Activated CD8-positive, alpha-beta memory T cell treated with anti-CD3 and anti-CD28 coated beads for 1 hour (primary cell): ENCODE data around the gene MX1.
A peak's percentile ranks its signal among the peaks of the same experiment; 100 is the strongest.

Source experiments
- DNase-seq, 2 donors: peaks; one replicate each; pipeline ENCODE4 v3.0.0-alpha.2; 2020; ENCODE audit warnings: low read depth in 1 of 2; ENCODE audit errors: extremely low read depth in 1 of 2

Gene MX1

DNA sequence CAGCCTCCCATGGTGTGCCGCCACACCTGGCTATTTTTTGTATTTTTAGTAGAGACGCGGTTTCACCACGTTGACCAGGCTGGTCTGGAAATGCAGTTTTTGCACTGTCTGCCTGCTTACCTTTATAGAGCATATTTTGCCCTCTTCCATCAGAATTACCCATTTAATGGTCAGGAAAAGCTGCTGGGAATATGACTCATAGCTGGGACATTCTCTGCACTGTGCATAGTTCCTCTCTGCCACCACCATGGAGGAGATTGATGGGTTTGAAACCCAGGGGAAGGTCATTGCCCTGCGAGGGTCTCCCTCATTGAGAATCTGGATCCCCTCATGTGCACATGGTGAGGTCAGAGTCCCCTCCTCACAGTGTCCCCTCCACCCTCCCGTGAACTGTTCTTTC is 32.1 kb downstream of the MX1 start:
- DNase-seq: no peak

DNA sequence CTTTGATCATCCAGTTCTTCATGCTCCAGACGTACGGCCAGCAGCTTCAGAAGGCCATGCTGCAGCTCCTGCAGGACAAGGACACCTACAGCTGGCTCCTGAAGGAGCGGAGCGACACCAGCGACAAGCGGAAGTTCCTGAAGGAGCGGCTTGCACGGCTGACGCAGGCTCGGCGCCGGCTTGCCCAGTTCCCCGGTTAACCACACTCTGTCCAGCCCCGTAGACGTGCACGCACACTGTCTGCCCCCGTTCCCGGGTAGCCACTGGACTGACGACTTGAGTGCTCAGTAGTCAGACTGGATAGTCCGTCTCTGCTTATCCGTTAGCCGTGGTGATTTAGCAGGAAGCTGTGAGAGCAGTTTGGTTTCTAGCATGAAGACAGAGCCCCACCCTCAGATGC is 32.5 kb downstream of the MX1 start:
- DNase-seq: no peak

GRCh38 chr21:41459884-41460534 is 34.0 kb downstream of the MX1 start:
- no peak for DNase-seq

DNA sequence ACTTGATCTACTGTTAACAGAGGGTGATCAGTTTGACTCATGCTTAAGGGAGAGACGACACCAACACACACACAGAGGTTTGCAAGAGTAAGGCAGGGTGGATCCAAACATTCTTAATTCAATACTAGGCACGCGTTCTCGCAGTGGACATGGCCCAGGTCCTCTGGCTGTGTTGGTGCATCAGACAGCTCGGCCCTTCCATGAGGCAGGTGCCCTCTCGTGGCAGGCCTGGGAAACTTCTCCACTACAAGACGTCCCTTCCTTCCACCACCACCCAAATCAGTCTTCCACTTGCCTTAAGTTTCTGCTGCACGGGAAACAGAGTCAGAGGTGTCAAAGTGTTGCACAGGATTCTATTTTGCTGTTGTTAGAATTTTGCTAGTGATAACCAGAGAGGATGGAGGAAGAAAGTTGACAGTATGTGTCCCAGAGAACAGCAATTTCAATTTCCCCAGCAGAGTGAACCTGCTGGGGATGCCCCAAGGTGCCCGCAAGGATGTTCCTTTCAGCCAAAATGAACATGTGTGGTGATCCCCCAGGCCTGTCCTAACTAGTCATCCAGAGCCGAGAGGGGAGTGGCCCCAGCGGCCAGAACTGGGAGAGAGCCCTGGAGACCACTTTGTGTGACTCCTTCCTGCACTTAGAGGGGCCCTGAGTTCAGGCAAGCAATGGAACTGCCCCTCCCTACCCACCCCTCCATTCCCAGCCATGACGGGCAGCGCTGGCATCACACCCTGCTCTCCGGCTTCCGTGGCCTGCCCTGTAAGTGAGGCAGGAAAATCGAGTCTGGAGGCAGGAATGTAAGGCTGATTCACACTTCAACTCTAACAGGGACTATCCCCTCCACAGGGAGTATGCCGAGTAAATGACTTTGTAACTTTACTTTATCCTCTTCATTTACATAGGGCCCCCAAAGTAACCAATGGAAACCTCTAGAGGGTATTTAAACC is 34.8 kb downstream of the MX1 start:
- peak; percentile 4 to 40 for DNase-seq

DNA sequence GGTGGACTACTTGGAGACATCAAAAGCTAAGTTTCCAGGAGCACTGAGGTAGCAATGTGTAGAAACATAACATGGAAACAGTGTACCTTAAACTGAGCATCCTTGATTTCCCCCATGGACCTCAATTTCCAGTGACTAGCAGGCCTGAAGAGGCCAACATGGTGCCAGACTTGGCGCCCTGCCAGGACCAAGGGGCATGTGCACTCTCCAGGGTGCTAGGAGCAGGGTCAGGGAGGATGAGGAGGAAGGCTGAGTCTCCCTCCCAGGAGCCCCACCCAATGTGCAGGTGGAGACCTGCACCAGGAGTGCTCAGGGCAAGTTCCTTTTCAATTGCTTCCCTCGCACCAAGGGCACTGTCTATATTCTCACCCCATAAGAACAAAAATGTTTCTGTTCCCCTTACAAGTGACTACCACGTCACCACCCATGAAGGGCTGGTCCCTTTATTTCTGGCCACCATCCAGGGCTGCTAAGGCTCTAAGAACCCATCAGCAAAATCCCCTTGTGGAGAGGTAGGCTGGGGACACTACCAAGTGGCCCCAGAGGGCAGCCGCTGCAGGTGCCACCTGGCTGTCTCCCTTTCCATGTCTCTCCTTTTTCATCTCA is 39.2 kb downstream of the MX1 start:
- DNase-seq: no peak

DNA sequence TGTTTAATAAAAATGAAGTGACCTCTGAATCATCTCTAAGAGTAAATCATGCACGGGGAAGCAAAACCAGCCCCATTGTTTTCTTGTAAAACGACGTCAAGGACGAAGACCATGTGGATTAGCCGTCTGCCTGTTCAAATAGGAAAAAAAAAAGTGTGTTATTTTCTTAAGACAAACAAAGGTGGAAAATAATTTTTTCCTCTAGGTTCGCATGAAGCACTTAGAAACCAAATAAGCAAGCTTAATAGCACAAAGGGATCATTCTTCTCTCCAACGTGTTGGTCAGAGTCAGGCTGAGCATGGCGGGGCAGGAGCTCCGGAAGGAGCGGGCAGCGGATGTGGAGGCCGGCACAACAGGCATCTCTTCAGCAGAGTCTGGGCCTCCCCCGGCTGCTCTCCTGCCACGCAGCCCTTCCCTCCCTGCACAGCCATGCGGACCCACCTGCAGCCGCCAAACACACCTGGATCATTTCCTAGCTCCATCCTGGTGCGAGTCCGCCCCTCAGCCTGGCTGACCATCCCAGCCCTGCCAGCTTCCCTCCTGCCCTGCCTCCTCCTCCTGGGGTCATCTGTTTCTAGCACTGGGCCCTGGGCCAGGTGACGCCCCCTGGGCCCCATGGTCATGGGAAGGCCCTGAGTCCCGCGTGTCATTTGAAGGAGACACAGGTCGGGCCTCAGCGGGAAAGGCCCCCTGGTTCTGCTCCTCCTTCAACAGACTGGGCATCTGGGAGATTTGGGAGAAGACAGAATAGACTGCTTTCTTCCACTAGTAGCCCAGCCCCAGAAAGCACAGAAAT is 40.2 kb downstream of the MX1 start:
- no peak for DNase-seq

DNA sequence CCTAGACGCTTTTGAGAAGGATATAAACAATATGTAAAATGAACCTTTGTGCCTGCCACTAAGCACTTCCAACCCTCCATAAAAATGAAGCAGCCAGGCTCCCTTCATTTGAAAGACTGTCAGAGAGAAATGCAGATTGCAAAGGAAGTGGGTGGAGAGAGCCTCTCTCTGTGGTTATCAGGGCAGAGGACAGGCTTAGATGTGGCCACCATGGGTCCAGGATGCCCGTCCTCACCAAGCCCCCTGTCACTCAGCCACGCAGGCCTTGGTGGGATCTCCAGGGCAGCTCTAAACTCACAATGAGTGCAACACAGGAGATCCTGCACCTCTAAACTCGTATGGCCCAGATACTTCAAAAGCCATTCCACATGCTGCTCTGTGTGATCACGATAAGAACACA is 44.0 kb downstream of the MX1 start:
- DNase-seq: no peak

DNA sequence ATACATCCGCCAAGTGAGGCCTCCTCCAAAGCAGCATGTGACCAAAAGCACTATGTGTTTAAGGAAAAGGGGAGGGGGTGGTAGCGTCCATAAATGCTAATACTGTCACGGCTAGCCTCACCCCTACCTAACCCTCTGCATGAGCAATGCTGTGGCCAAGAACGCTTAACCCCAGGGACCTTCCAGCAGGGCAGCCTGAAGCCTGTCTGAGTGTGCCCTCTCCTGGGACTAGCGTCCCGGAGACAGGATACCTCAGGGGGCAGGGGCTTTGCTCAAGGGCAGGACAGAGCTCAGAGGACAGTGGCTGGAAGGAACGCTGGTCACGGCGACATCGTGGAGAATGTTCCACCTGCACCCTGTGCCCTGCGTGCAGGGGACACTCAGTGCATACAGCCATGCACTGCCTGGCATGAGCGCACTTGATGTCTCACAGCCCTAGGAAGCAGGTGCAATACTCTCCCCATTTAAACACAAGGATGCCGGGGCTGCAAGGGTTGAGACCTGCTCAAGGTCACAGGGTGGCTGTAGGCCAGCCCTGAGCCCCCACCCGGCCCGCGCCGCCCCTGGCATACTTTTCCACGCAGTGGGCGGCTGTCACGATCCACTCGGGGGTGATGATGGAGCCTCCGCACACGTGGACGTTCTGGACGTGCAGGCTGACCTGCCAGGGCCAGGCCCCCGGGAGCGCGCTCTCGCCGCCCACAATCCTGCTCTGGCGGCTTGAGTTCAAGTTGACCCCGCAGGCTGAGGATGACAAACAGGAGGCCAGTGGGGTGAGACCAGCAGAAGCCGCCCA is 46.9 kb downstream of the MX1 start:
- no peak for DNase-seq

DNA sequence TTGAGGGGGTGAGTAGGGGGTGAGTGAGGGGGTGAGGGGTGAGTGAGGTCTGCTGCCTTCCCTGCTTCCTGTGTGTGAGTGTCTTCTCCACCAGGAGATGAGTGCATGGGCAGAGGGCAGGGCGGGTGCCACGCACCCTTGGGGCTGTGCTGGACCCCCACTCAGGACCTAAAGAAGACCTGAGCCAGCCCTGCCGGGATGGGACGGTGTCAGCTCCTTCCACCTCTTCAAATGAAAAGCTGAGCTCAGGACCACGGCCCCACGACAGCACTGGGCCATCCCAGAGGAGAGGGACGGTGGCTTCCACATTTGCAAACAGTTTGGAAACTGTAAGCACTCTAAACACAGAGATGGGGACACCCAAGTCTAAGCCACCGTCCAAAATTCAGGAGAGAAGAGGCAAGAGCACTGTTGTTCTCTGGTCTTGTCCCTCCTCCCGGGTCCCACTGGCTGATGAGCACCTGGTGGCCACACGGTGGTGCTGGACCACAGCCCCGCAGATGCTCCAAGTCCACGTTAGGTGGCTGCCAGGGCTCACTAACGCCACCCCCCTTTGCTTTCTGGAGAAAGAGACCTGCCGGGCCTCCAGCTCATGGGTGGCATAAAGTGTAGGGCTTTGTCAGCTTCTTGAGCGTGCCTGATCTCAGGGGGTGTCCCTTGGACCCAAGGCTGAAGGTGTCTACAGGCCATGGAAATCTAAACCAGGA is 49.8 kb downstream of the MX1 start:
- no peak for DNase-seq

DNA sequence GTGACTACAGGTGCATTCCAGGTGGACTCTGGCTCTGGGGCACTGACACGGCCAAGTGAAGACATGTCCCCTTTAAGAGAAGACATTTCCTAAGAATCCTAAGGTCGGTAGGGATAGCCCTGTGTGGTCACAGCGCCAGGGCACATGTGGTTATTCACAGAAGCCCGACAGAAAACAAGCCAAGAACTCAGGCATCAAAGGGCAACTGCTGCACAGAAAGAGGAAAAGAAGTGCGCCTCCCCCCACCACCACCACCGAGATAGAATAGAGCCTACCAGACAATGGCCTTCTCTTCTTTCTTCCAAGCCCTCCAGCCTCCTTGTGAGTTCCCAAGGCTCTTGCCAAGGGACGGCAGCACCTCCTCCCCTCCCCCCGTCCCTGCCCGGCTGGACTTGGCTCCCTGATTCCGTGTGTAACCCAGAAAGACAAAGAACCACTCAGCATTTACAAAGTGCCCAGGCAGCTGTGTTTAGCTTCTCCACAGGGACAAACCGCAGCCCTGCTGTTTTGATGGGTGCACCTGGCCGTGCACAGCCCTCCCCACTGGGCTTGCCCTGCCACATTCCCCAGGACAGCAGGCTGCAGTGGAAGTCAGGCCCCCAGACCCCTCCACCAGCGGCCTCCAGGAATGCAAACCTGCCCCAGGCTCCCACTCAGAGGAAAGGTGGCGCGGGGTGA is 51.7 kb downstream of the MX1 start:
- no peak for DNase-seq

DNA sequence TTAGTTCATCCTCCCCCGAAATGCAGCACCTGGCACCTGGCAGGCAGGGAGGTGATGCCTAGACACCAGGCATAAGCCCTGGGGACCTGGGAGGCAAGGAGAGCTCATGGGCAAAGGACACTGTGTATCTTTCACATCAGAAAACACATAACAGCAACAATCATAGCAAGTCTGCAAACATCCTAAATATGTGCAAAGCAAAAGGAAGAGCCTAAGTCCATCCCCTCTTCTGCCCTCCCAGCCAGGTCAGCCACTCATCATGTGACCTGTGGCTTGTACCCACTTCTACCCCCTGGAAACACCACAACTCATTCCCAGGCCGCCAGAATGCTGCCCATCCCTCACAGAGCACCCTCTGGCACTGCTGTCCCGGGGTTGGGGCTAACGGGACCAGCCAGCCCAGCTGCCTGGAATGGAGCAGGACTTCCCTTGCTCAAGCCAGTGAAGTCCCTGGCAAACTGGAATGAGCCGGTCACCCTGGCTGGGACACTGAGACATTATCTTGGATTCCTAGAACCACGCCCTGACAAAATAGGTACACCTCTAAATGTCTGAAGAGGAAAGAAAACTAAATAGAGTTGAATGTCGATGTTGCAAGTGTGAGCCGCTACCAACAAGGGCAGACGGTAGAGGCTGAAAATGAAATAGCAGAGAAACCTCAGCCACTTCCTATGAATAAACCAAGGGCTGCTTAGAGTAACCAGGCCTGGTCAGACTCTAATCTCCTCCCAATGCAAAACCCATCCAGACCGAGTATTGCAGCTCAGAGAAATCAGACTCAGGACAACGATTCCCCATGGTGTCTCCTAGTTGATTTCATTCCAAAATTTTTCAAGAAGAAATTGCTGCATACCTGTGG is 52.5 kb downstream of the MX1 start:
- DNase-seq: no peak

DNA sequence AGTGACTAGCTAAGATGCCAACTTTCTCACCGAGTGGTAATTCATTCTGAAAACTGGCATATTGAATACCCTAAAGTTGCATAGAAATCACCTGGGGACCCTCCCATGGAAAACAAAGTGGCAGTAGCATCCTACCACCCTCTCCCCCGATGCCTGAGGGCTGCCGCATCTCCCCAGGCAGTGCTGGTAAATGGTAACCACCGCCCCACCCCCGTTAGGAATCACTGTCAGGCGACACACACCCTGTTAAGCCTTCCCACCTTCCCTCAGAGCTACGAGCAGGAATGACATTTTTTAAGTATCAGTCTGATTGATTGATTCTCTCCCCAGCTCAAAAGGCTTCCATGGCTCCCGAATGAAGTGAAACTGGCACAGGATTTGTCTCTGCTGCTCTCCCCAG is 53.6 kb downstream of the MX1 start:
- DNase-seq: no peak

GRCh38 chr21:41480086-41480690 is 54.1 kb downstream of the MX1 start:
- DNase-seq: no peak

GRCh38 chr21:41481191-41481590 is 55.2 kb downstream of the MX1 start:
- DNase-seq: no peak

DNA sequence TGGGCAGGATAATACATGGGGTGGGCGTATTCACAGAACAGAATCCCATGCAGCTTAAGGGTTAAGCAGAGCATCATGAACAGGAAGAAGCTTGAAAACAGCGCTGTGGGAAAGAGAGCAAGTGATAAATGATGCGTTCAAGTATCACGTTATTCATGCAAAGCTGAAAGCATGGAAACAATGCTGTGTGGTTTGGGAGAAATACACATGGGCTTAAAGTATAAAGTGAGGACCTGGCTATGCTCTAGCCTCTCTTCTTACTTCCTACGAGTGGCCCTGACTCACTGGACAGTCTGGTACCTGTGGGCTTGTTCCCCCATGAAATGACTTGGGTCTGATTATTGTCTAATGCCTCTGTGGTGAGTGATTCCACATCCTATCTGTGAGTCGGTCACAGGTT is 56.3 kb downstream of the MX1 start:
- no peak for DNase-seq

DNA sequence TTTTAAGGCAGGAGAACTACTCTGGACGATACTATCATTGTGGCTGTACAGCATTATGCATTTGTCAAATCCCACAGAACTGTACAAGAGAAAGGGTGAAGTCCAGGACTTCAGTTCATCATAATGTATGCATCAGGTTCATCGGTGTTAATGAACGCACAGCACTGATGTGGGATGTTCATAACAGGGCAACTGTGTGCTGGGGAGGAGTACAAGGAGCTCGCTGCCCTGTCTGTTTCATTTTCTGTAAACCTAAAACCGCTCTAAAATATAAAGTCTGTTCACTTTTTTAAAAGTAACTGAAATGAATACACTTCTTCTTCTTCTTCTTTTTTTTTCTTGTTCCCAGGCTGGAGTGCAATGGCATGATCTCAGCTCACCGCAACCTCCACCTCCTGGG is 56.9 kb downstream of the MX1 start:
- DNase-seq: no peak

DNA sequence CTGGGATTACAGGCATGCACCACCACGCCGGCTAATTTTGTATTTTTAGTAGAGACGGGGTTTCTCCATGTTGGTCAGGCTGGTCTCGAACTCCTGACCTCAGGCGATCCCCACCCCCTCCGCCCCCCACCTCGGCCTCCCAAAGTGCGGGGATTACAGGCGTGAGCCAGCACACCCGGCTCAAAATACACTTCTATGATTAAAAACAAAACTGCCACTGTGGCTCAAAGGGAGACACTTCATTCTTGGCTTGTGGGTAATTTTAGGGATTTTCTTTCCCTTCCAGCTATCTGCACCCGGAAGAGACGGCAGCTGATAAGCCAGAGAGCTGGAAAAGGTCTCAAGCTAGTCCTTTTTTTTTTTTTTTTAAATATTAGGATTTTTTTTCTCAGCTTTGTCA is 57.4 kb downstream of the MX1 start:
- no peak for DNase-seq

GRCh38 chr21:41483973-41484372 is 57.9 kb downstream of the MX1 start:
- DNase-seq: no peak
